ENCODE measurements around the gene ALDH16A1. TPM values are rescaled to one million over a fixed set of nuclear protein-coding genes. Genes with fewer than 3 reads are reported as not detected.

The ALDH16A1 gene
- total RNA-seq, 1 experiment from 2014 or later = 51.7 TPM

- Histone ChIP-seq H2BK5ac (ENCODE audit: insufficient read length, low read length) (no peak overlapping the region), H3K79me1 (ENCODE audit: insufficient read depth, low read depth, low read length, poor library complexity, severe bottlenecking) (no peaks in the 10 kb centered on the region), H3K4ac (ENCODE audit: low read depth, low read length) (no peak overlapping the region), H2BK12ac (ENCODE audit: insufficient read length, low read depth, low read length) (no peak overlapping the region), H3K23ac (ENCODE audit: insufficient read length, low read depth, low read length) (no peak overlapping the region), H4K20me1 (ENCODE audit: control insufficient read depth, insufficient read depth, insufficient read length) (peaks cover 1% of the 10 kb centered on the region), H3K4me2 (ENCODE audit: insufficient read depth, insufficient read length, low read length) (no peak overlapping the region), H3K23me2 (ENCODE audit: insufficient read length, low read depth, low read length, poor library complexity, severe bottlenecking) (no peaks in the 10 kb centered on the region), H3K79me2 (ENCODE audit: insufficient read depth, low read length) (no peaks in the 10 kb centered on the region), H3K27ac (ENCODE audit: insufficient read length, low read depth, low read length) (no peak overlapping the region), H3K56ac (ENCODE audit: insufficient read length, low read depth, low read length) (no peak overlapping the region), H4K5ac (ENCODE audit: insufficient read length, low read depth, low read length) (no peak overlapping the region), H3K14ac (ENCODE audit: insufficient read depth, low read length) (no peak overlapping the region), H3T11ph (ENCODE audit: low read length) (no peak overlapping the region), H4K8ac (replicated peaks; ENCODE audit: insufficient read length, low read depth, low read length) (no peak overlapping the region), H2BK15ac (ENCODE audit: low read depth, low read length) (no peak overlapping the region), H3K9ac (ENCODE audit: extremely low read depth, insufficient read length, low read length) (no peak overlapping the region), H3K9me3 (ENCODE audit: control insufficient read depth, low read depth, low read length) (no peaks in the 10 kb centered on the region), H2AFZ (ENCODE audit: low read length) (no peak overlapping the region), H3K27me3 (ENCODE audit: insufficient read depth, low read length) (no peaks in the 10 kb centered on the region), H3K18ac (ENCODE audit: insufficient read length, low read depth, low read length) (no peak overlapping the region), H4K91ac (ENCODE audit: insufficient read length, low read depth, low read length) (no peak overlapping the region), H2AK5ac (ENCODE audit: insufficient read length, low read length) (no peak overlapping the region), H2BK120ac (ENCODE audit: low read depth, low read length, poor library complexity, severe bottlenecking) (no peak overlapping the region), H2BK20ac (ENCODE audit: low read depth, low read length, poor library complexity, severe bottlenecking) (no peak overlapping the region), H3K4me1 (ENCODE audit: insufficient read depth, low read length) (peaks cover 6% of the 10 kb centered on the region; the same call in 1 of the 2 replicates)
- WGBS (ENCODE audit: extremely low coverage, insufficient read length, low lambda C conversion rate) = no CpG with 5 or more reads among the region's 8 CpGs
- Mint-ChIP-seq H3K27ac (no peak overlapping the region; a peak in 2 of 7 replicates), H3K36me3 (ENCODE audit: insufficient read depth in 1 of 3, low read depth in 3 of 3) (no peaks in the 10 kb centered on the region; a peak in 1 of 7 replicates), H3K4me3 (no peak overlapping the region), H3K27me3 (ENCODE audit: low read depth) (peaks cover 11% of the 10 kb centered on the region), H3K9me3 (no peaks in the 10 kb centered on the region), H3K4me1 (peaks cover 37 to 38% of the 10 kb centered on the region in 2 experiments)
- TF ChIP-seq CTCF (conservative IDR thresholded peaks at IDR 0.05) = no peak
- no peak for DNase-seq
Observed at GRCh38 chr19:49408816-49409440, 44.1 kb upstream of the ALDH16A1 start.

All from H9 (cell line).